Smooth muscle cell (in vitro differentiated cells): Measurements from ENCODE around the gene ST14. TPM values are rescaled to one million over a fixed set of nuclear protein-coding genes. Genes with fewer than 3 reads are reported as not detected.

Source experiments
- DNase-seq: peaks from one replicate; lab custom pipeline; 2025; ENCODE audit not compliant: unreplicated experiment; lab: John Stamatoyannopoulos, UW
- H2AFZ ChIP-seq: fragments of 200-600 bp; sonication (generic); 2 replicates; pipeline ENCODE4 v1.6.0; 2016; ENCODE audit warnings: antibody characterized with exemption, low read depth, mild to moderate bottlenecking
- H3F3A ChIP-seq: fragments of 200-600 bp; sonication (generic); 2 replicates; pipeline ENCODE4 v1.6.0; 2017; ENCODE audit warnings: antibody characterized with exemption, low read depth
- H3K27ac ChIP-seq: fragments of 200-600 bp; sonication (generic); 2 replicates; pipeline ENCODE4 v1.5.1; 2016; ENCODE audit warnings: low read depth, mild to moderate bottlenecking
- H3K27me3 ChIP-seq: fragments of 200-600 bp; sonication (generic); 2 replicates; pipeline ENCODE4 v1.6.1; 2016; ENCODE audit warnings: low read depth, mild to moderate bottlenecking
- H3K36me3 ChIP-seq: fragments of 200-600 bp; sonication (generic); 2 replicates; pipeline ENCODE4 v1.5.1; 2016; ENCODE audit warnings: low read depth
- H3K4me1 ChIP-seq: fragments of 200-600 bp; sonication (generic); 2 replicates; pipeline ENCODE4 v1.5.1; 2016; ENCODE audit warnings: low read depth
- H3K4me2 ChIP-seq: fragments of 200-600 bp; sonication (generic); 2 replicates; pipeline ENCODE4 v1.6.0; 2016; ENCODE audit warnings: mild to moderate bottlenecking
- H3K4me3 ChIP-seq: fragments of 200-600 bp; sonication (generic); 2 replicates; pipeline ENCODE4 v1.5.1; 2016; ENCODE audit warnings: mild to moderate bottlenecking
- H3K79me2 ChIP-seq: fragments of 200-600 bp; sonication (generic); 2 replicates; pipeline ENCODE4 v1.6.0; 2016; ENCODE audit warnings: low read depth, mild to moderate bottlenecking
- H3K9ac ChIP-seq: fragments of 200-600 bp; sonication (generic); 2 replicates; pipeline ENCODE4 v1.6.0; 2016; ENCODE audit warnings: low read depth
- H3K9me3 ChIP-seq: fragments of 200-600 bp; sonication (generic); replicated peaks from 2 replicates; pipeline ENCODE4 v1.5.1; 2016; ENCODE audit warnings: low read depth
- H4K20me1 ChIP-seq: fragments of 200-600 bp; sonication (generic); 2 replicates; pipeline ENCODE4 v1.6.0; 2016; ENCODE audit warnings: low read depth
- CTCF ChIP-seq: fragments of 200-600 bp; sonication (generic); IDR thresholded peaks from 2 replicates; pipeline ENCODE4 v1.5.1; 2017; ENCODE audit warnings: borderline replicate concordance, mild to moderate bottlenecking, antibody characterized with exemption; ENCODE audit not compliant: insufficient read depth, poor library complexity, severe bottlenecking
- WGBS: methylation state at CpG from one replicate; pipeline ENCODE4 v1.1.7; 2016; ENCODE audit warnings: low lambda C conversion rate; 5-methylcytosine and 5-hydroxymethylcytosine counted together
- polyA plus RNA-seq: library from polyadenylated mRNA; unstranded; fragments of >200 nt; fragmentation: Nextera tagmentation; extraction: Ambion mirVana; gene quantifications from 2 replicates; pipeline ENCODE4 v1.2.1, GENCODE V29; 2016
- total RNA-seq: library from RNA; depleted of rRNA; stranded (reverse); fragments of >200 nt; gene quantifications from 2 replicates; pipeline ENCODE4 v1.2.3, GENCODE V29; 2014

ST14 gene
- total and polyA plus RNA-seq, 2 experiments from 2014 or later, result 2.4 to 7.7 TPM

- H3K4me2 ChIP-seq, result peak overlapping the region; percentile 40
- no peak overlapping the region for H3K4me3 ChIP-seq
- H4K20me1 ChIP-seq, result peaks cover 4% of the 10 kb centered on the region
- H3K36me3 ChIP-seq, result no peaks in the 10 kb centered on the region
- H3K9ac ChIP-seq, result no peak overlapping the region
- peaks cover 40% of the 10 kb centered on the region for H3K27me3 ChIP-seq
- no peak for DNase-seq
- H2AFZ ChIP-seq, result no peak overlapping the region
- no peaks in the 10 kb centered on the region for H3K9me3 ChIP-seq
- no peak overlapping the region for H3K27ac ChIP-seq
- 64% methylated on average over 13 of the region's 13 CpGs for WGBS
- peaks cover 6% of the 10 kb centered on the region for H3F3A ChIP-seq
- no peaks in the 10 kb centered on the region for H3K79me2 ChIP-seq
- peaks cover 9% of the 10 kb centered on the region for H3K4me1 ChIP-seq
- TF ChIP-seq CTCF, result no peak
Measured at GRCh38 chr11:130163346-130164220, 4.0 kb downstream of the ST14 start.

GRCh38 chr11:130164221-130164570 lies 4.6 kb downstream of the ST14 start:
- Histone ChIP-seq H3K4me2 (no peak overlapping the region), H3K9ac (no peak overlapping the region), H3K9me3 (no peaks in the 10 kb centered on the region), H3K79me2 (no peaks in the 10 kb centered on the region), H3K27ac (no peak overlapping the region), H3K36me3 (no peaks in the 10 kb centered on the region), H2AFZ (no peak overlapping the region), H3K27me3 (peaks cover 34% of the 10 kb centered on the region), H3K4me3 (no peak overlapping the region), H3F3A (peaks cover 6% of the 10 kb centered on the region), H3K4me1 (peaks cover 9% of the 10 kb centered on the region), H4K20me1 (peaks cover 4% of the 10 kb centered on the region)
- 96% methylated on average over 2 of the region's 2 CpGs for WGBS
- no peak for DNase-seq
- TF ChIP-seq CTCF, result no peak

GRCh38 chr11:130165601-130166456 lies 6.2 kb downstream of the ST14 start:
- H3K9me3 ChIP-seq, result no peaks in the 10 kb centered on the region
- H3K36me3 ChIP-seq, result no peaks in the 10 kb centered on the region
- 84% methylated on average over 9 of the region's 9 CpGs for WGBS
- peaks cover under 1% of the 10 kb centered on the region for H3K4me1 ChIP-seq
- no peak overlapping the region for H3K4me2 ChIP-seq
- H4K20me1 ChIP-seq, result peaks cover 4% of the 10 kb centered on the region
- H2AFZ ChIP-seq, result no peak overlapping the region
- no peaks in the 10 kb centered on the region for H3K79me2 ChIP-seq
- no peak overlapping the region for H3K4me3 ChIP-seq
- DNase-seq, result no peak
- peaks cover 6% of the 10 kb centered on the region for H3F3A ChIP-seq
- no peak overlapping the region for H3K9ac ChIP-seq
- peak overlapping the region; percentile 56 for H3K27ac ChIP-seq
- TF ChIP-seq CTCF, result no peak
- H3K27me3 ChIP-seq, result peaks cover 18% of the 10 kb centered on the region
